GM20000 (cell line): ENCODE measurements around the gene NASP.

ENCODE experiments used
- DNase-seq: peaks from one replicate; pipeline ENCODE4 v3.0.0; 2012; ENCODE audit warnings: low spot score
- TF ChIP-seq, protein P1 (sequence below): IDR thresholded peaks from 2 replicates; pipeline ENCODE4 v1.5.1; 2012; ENCODE audit warnings: mild to moderate bottlenecking, control low read depth; ENCODE audit errors: extremely low read depth, missing control alignments

Gene NASP

DNA sequence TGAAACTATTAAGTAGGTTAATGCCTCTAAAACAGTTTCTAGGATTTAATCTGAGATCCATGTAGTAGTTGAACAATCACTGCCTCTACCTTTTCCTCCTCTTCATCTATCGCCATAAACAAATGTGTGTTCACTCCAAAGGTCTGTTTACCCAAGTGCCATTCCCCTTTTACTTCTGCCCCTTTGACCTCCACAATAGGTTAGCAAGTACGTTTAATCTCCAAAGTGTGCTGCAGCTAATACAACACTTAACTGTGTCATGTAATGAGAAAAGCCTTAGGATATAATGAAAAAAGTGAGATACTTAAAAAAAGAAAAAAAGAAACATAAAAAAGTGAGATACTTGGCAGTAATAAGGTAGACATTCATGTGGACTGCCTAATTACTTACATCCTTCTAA is 74.3 kb downstream of the NASP start:
- TF ChIP-seq, protein P1, sequence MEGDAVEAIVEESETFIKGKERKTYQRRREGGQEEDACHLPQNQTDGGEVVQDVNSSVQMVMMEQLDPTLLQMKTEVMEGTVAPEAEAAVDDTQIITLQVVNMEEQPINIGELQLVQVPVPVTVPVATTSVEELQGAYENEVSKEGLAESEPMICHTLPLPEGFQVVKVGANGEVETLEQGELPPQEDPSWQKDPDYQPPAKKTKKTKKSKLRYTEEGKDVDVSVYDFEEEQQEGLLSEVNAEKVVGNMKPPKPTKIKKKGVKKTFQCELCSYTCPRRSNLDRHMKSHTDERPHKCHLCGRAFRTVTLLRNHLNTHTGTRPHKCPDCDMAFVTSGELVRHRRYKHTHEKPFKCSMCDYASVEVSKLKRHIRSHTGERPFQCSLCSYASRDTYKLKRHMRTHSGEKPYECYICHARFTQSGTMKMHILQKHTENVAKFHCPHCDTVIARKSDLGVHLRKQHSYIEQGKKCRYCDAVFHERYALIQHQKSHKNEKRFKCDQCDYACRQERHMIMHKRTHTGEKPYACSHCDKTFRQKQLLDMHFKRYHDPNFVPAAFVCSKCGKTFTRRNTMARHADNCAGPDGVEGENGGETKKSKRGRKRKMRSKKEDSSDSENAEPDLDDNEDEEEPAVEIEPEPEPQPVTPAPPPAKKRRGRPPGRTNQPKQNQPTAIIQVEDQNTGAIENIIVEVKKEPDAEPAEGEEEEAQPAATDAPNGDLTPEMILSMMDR: no peak
- DNase-seq: no peak

DNA sequence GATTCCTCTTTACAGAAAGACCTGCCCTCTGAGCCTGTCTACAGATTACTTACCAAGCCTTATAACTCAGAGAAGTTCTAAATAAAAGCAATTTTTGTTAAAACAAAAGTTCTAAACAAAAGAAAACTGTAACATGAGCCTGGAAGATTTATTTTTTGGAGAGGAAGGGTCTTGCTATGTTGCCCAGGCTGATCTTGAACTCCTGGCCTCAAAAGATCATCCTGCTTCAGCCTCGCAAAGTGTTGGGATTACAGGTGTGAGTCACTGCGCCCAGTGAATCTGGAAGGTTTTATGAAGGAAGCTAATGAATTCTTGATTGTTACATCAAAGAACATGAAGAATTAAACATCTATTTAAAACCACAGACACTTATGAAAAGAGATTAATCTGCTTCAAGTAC is 75.4 kb downstream of the NASP start:
- TF ChIP-seq, protein P1: no peak
- DNase-seq: no peak

DNA sequence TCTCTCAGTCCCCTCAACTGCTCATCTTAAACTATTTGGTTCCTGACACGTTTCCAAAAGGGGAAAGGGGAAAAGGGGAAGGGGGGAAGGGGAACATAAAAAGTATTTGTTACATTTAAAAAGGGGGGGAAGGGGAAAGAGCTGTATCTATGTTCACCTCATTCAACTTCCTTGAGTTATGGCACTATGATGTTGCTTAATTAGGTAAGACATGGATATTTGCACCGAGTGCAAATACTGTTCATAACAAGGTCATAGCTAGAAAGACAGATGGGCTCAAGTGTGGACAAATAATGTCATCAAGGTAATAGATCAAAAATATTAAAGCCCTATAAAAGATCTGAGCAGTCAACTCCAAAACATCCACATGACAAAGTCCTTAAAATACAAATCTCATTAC is 76.5 kb downstream of the NASP start:
- DNase-seq: no peak
- TF ChIP-seq, protein P1: no peak

DNA sequence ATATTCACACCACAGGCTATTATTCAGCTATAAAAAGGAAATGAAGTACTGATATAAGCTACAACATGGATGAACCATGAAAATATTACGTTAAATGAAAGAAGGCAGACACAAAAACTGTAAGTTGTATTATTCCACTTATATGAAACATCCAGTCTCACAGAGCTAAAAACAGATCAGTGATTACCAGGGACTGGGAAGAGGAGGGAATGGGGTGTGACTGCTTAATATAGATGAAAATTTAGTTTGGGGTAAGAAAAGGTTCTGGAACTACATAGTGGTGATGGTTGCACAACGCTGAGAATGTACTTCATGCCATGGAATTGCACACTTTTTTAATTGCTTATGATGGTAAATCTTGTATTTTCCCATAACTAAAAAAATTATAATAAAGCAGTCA is 83.0 kb downstream of the NASP start:
- TF ChIP-seq, protein P1: no peak
- no peak for DNase-seq

DNA sequence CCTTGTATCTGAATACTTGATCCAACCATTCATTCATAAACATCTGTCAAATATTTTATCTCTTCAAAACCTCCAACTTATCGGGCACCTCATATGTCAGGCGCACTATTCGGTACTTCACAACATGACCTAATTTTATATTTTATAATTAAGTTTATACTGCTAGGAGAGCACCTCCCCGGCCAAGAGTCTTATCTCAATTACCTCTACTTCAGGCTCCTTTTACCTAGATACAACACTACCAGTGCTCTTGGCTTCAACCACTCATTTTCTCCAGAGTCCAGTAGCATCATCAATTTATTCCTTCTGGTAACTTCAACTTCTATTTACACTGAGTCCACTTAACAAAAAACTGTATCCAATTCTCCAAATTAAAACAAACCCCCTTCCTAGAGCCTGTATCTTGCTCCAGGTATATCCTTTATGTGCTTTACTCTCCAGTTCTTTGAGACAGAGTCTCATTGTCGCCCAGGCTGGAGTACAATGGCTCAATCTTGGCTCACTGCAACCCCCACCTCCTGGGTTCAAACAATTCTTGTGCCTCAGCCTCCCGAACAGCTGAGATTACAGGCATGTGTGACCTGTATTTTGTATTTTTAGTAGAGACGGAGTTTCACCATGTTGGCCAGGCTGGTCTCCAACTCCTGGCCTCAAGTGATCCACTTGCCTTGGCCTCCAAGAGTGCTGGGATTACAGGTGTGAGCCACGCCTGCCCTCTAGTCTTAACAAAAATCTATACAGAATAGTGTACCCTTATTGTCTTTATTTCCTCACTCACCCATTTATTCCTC is 83.7 kb downstream of the NASP start:
- DNase-seq: no peak
- TF ChIP-seq, protein P1: no peak
